ENCODE data around the gene DFFB.

The DFFB gene

GRCh38 chr1:3834701-3835100 is 22.6 kb upstream of the DFFB start:
- DNase-seq = no peak

- no peak for DNase-seq
These were observed 20.9 kb upstream of the DFFB start for GRCh38 chr1:3836421-3836820.

GRCh38 chr1:3837200-3837599 is 20.1 kb upstream of the DFFB start:
- DNase-seq = no peak

GRCh38 chr1:3837685-3838084 is 19.6 kb upstream of the DFFB start:
- DNase-seq = no peak

- no peak for DNase-seq
These were observed 18.5 kb upstream of the DFFB start for GRCh38 chr1:3838788-3839187.

GRCh38 chr1:3841491-3841890 is 15.8 kb upstream of the DFFB start:
- DNase-seq = no peak

GRCh38 chr1:3842912-3843311 is 14.4 kb upstream of the DFFB start:
- no peak for DNase-seq

GRCh38 chr1:3846541-3846940 is 10.7 kb upstream of the DFFB start:
- no peak for DNase-seq

- DNase-seq = no peak
These were observed 10.2 kb upstream of the DFFB start for GRCh38 chr1:3847081-3847480.

GRCh38 chr1:3850857-3851256 is 6.4 kb upstream of the DFFB start:
- DNase-seq = no peak

GRCh38 chr1:3851292-3851691 is 6.0 kb upstream of the DFFB start:
- DNase-seq = no peak

- no peak for DNase-seq
These were observed 5.2 kb upstream of the DFFB start for GRCh38 chr1:3852091-3852490.

- DNase-seq = no peak
These were observed 4.4 kb upstream of the DFFB start for GRCh38 chr1:3852711-3853485.

- peak; percentile 35 for DNase-seq
These were observed 484 bp downstream of the DFFB start for GRCh38 chr1:3857791-3858129.

GRCh38 chr1:3858231-3858981 is 1.1 kb downstream of the DFFB start:
- DNase-seq = no peak

GRCh38 chr1:3863231-3863935 is 6.1 kb downstream of the DFFB start:
- DNase-seq = no peak

- no peak for DNase-seq
These were observed 7.6 kb downstream of the DFFB start for GRCh38 chr1:3864884-3865283.

- no peak for DNase-seq
These were observed 8.4 kb downstream of the DFFB start for GRCh38 chr1:3865606-3866160.

- no peak for DNase-seq
These were observed 11.3 kb downstream of the DFFB start for GRCh38 chr1:3868464-3869006.

GRCh38 chr1:3869751-3870301 is 12.6 kb downstream of the DFFB start:
- DNase-seq = no peak

GRCh38 chr1:3871451-3871805 is 14.2 kb downstream of the DFFB start:
- no peak for DNase-seq

- no peak for DNase-seq
These were observed 15.3 kb downstream of the DFFB start for GRCh38 chr1:3872546-3872945.

- no peak for DNase-seq
These were observed 17.5 kb downstream of the DFFB start for GRCh38 chr1:3874736-3875135.
